ENCODE results near the gene RBFOX2. TPM values are rescaled to one million over a fixed set of nuclear protein-coding genes. Genes with fewer than 3 reads are reported as not detected.

Gene RBFOX2
- total RNA-seq, 2 experiments from 2014 or later = 54.3 to 78.7 TPM

DNA sequence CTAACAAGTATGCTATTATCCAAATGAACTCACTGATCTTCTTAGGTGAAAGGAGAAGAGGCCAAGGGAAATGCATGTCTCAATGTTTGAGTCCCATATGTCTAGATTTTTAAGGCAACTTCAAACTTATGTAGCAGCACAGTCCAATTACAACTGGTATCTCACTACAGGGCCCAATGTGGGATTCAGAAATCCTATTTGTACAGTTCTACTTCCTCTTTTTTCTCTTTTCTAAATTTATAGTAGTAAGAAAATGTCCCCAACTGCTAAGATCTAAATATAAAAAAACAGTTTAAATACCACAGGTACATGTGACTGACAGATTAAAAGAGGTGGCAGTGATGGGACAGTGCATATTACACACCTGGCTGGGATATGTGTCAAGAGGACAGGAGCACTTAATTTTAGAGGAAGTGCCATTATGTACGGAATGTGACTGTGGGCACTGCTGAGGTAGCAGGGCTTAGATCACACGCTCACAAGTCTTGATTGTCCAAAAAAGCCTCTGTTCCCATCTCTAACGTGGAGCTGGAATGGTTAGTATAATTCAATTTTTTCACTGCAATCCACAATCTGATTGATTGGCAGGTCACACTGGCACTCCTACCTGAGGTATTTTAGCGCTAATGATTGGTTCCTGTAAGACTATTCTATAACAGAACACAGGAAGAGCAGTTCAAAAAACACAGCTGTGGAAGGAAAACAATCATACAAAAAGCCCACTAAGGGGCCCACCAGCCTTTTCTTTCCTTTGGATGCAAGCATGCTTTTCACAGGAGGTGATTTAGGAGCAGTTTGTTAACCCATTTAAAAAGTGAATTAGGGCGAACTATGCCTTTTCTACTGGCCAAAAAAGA, 276.4 kb downstream of the RBFOX2 start:
- TSS peak; percentile 96 for BruUV-seq (replicated peaks)
- Histone ChIP-seq H3K79me2 (ENCODE audit: insufficient read depth, low read depth, low read length) (peaks cover 14% of the 10 kb centered on the region; the same call in 1 of the 2 replicates), H3K4me1 (ENCODE audit: insufficient read depth, low read length, poor library complexity, severe bottlenecking) (peaks cover 100% of the 10 kb centered on the region), H4K20me1 (ENCODE audit: insufficient read depth, low read length) (no peaks in the 10 kb centered on the region), H3K36me3 (ENCODE audit: insufficient read depth, low read length) (peaks cover 32% of the 10 kb centered on the region), H3K4me2 (ENCODE audit: low read length) (peak overlapping the region; percentile 81), H3K9me3 (ENCODE audit: low read length) (no peaks in the 10 kb centered on the region), H3K27ac (ENCODE audit: low read depth, low read length, poor library complexity, severe bottlenecking) (peak overlapping the region; percentile 99), H2AFZ (ENCODE audit: low read length) (no peak overlapping the region), H3K9me2 (ENCODE audit: insufficient read depth, low read length) (no peaks in the 10 kb centered on the region), H3K4me3 (ENCODE audit: low read depth, low read length, poor library complexity, severe bottlenecking) (peak overlapping the region; percentile 57)
- POLR2A ChIA-PET = interaction anchor here (0.6 to 3.3 kb wide), 13 partner anchors 13 to 1296 kb away, joined by 3 to 13 read pairs (median 4); partner anchors contain the start of gene APOL6
- intact Hi-C loops (cut with micrococcal nuclease; ENCODE audit: unreplicated experiment) = loop anchor here (1.0 to 5.0 kb wide), 7 partner anchors 23 to 265 kb away; partner anchors contain the start of gene APOL6
- peak; percentile 92 for DNase-seq (ENCODE audit: low spot score)
- CTCF ChIA-PET (ENCODE audit: unreplicated experiment) = interaction anchor here (0.6 kb wide), 1 partner anchor 416 kb away, joined by 4 read pairs; no protein-coding TSS in a partner anchor
- TF ChIP-seq EZH2phosphoT487 (IDR thresholded peaks at IDR 0.05; ENCODE audit: borderline replicate concordance, low read depth, low read length) (no peak), CTCF (conservative IDR thresholded peaks at IDR 0.05; ENCODE audit: low read length) (peak; percentile 46; the same call in 1 of the 2 replicates)

- ChIA-PET POLR2A (interaction anchor here (0.7 to 2.2 kb wide), 12 partner anchors 11 to 172 kb away, joined by 3 to 6 read pairs (median 5); partner anchors contain the start of gene APOL6), CTCF (ENCODE audit: unreplicated experiment) (interaction anchor here (1.3 kb wide), 1 partner anchor 21 kb away, joined by 3 read pairs; no protein-coding TSS in a partner anchor)
- Histone ChIP-seq H3K9me3 (ENCODE audit: low read length) (no peaks in the 10 kb centered on the region), H4K20me1 (ENCODE audit: insufficient read depth, low read length) (no peaks in the 10 kb centered on the region), H2AFZ (ENCODE audit: low read length) (no peak overlapping the region), H3K79me2 (ENCODE audit: insufficient read depth, low read depth, low read length) (peaks cover 23% of the 10 kb centered on the region; the same call in 1 of the 2 replicates), H3K9me2 (ENCODE audit: insufficient read depth, low read length) (no peaks in the 10 kb centered on the region), H3K36me3 (ENCODE audit: insufficient read depth, low read length) (peaks cover 19% of the 10 kb centered on the region; the same call in 1 of the 2 replicates), H3K27ac (ENCODE audit: low read depth, low read length, poor library complexity, severe bottlenecking) (peak overlapping the region; percentile 99), H3K4me3 (ENCODE audit: low read depth, low read length, poor library complexity, severe bottlenecking) (peak overlapping the region; percentile 46), H3K4me1 (ENCODE audit: insufficient read depth, low read length, poor library complexity, severe bottlenecking) (peaks cover 100% of the 10 kb centered on the region), H3K4me2 (ENCODE audit: low read length) (peak overlapping the region; percentile 81)
- intact Hi-C loops (cut with micrococcal nuclease; ENCODE audit: unreplicated experiment) = loop anchor here (1.0 to 5.0 kb wide), 5 partner anchors 92 to 267 kb away; no protein-coding TSS in a partner anchor
- peak; percentile 98 for DNase-seq (ENCODE audit: low spot score)
- TF ChIP-seq EZH2phosphoT487 (IDR thresholded peaks at IDR 0.05; ENCODE audit: borderline replicate concordance, low read depth, low read length) (no peak), CTCF (conservative IDR thresholded peaks at IDR 0.05; ENCODE audit: low read length) (no peak)
- no TSS peak for BruUV-seq (replicated peaks)
Observed at GRCh38 chr22:35749808-35750207, 278.8 kb downstream of the RBFOX2 start.

All from OCI-LY7 (cell line).